Gastroesophageal sphincter (tissue), 3 donors: Measurements from ENCODE around the gene LAMA5.

ENCODE experiments used
- EP300 ChIP-seq: sonication (generic); formaldehyde crosslinking; IDR thresholded peaks from one replicate; pipeline ENCODE4 v1.6.1; 2017; ENCODE audit warnings: antibody characterized with exemption, mild to moderate bottlenecking
- POLR2A ChIP-seq, 2 donors: fragments of 450-650 bp; IDR thresholded peaks; one replicate each; pipeline ENCODE4 v1.6.1; 2017; ENCODE audit warnings: antibody characterized with exemption in 2 of 2, mild to moderate bottlenecking in 2 of 2, moderate library complexity in 1 of 2
- POLR2AphosphoS5 ChIP-seq: sonication (generic); formaldehyde crosslinking; IDR thresholded peaks from one replicate; pipeline ENCODE4 v1.6.1; 2017; ENCODE audit warnings: antibody characterized with exemption
- TF ChIP-seq, protein P1 (sequence below), 4 experiments: fragments of 200-600 bp in 2 of 4; fragments of 450-650 bp in 2 of 4; sonication (generic) in 1 of 4; IDR thresholded peaks; one replicate each; pipeline ENCODE4 v1.5.1; 2017 to 2019; ENCODE audit warnings: antibody characterized with exemption in 4 of 4, mild to moderate bottlenecking in 2 of 4, moderate library complexity in 2 of 4

DNA sequence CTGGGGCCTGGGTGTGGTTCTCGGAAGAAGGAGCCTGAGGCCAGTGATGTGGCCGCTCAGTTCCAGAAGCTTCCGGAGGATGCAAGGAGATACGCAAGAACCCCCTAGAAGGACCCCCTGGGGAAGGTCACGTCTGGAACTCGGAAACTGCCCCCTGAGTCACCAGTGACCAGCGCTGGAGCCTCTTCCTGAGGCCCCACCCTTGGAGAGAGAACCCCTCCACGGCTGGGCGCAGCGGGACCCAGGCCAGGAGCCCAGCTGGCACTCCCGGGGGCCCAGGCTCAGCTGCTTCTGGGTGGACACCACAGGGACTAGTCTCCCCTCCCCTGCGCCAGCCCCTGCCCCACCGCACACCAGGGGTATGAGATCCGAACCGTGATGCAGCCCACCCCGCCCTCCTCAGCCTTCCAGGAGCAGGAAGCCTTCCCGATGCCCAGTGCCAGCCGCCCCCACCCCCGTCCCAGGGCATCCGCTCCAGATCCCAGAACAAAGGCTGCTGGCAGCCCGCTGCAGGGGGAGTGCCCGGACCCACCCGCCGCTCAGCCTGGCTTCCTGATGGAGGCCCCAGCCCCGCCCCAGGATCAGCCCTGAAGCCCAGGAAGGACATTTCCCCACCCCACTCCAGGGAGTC, 7.5 kb downstream of the LAMA5 start:
- TF ChIP-seq POLR2A (IDR thresholded peaks at IDR 0.05) (no peak), POLR2AphosphoS5 (peak; percentile 51), EP300 (no peak)
- TF ChIP-seq, protein P1, sequence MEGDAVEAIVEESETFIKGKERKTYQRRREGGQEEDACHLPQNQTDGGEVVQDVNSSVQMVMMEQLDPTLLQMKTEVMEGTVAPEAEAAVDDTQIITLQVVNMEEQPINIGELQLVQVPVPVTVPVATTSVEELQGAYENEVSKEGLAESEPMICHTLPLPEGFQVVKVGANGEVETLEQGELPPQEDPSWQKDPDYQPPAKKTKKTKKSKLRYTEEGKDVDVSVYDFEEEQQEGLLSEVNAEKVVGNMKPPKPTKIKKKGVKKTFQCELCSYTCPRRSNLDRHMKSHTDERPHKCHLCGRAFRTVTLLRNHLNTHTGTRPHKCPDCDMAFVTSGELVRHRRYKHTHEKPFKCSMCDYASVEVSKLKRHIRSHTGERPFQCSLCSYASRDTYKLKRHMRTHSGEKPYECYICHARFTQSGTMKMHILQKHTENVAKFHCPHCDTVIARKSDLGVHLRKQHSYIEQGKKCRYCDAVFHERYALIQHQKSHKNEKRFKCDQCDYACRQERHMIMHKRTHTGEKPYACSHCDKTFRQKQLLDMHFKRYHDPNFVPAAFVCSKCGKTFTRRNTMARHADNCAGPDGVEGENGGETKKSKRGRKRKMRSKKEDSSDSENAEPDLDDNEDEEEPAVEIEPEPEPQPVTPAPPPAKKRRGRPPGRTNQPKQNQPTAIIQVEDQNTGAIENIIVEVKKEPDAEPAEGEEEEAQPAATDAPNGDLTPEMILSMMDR (IDR thresholded peaks at IDR 0.05): no peak
